HepG2 (cell line): ENCODE results near the gene GBP1. TPM values are rescaled to one million over a fixed set of nuclear protein-coding genes. Genes with fewer than 3 reads are reported as not detected.

ENCODE experiments used
- LCORL ChIP-seq, 2 experiments: fragments of 450-650 bp in 1 of 2; sonication (generic) in 1 of 2; formaldehyde crosslinking in 1 of 2; IDR thresholded peaks; 2 replicates each; pipeline versions ENCODE4 v1.5.0 to v1.6.1; 2017 to 2020; ENCODE audit warnings: antibody characterized with exemption in 1 of 2, missing genetic modification reagents in 1 of 2
- MYNN ChIP-seq: sonication (generic); formaldehyde crosslinking; IDR thresholded peaks from 2 replicates; pipeline ENCODE4 v1.4.0; 2020; ENCODE audit warnings: mild to moderate bottlenecking, low read depth, missing genetic modification reagents
- NCOA2 ChIP-seq: sonication (generic); formaldehyde crosslinking; IDR thresholded peaks from 2 replicates; pipeline ENCODE4 v1.8.0; 2022; ENCODE audit warnings: inconsistent platforms
- PAF1 ChIP-seq: IDR thresholded peaks from 2 replicates; pipeline ENCODE4 v1.6.1; 2016; ENCODE audit warnings: missing genetic modification reagents, missing compliant biosample characterization
- PCBP1 ChIP-seq: fragments of 200-400 bp; formaldehyde crosslinking; IDR thresholded peaks from 2 replicates; pipeline ENCODE4 v1.6.1; 2017; ENCODE audit warnings: mild to moderate bottlenecking, low read depth, low read length, borderline replicate concordance
- POLR2G ChIP-seq: fragments of 200-400 bp; formaldehyde crosslinking; IDR thresholded peaks from 2 replicates; pipeline ENCODE4 v1.6.1; 2018; ENCODE audit warnings: mild to moderate bottlenecking, low read depth, low read length, moderate library complexity
- SAP130 ChIP-seq: IDR thresholded peaks from 2 replicates; pipeline ENCODE4 v1.6.1; 2016; ENCODE audit warnings: low read depth
- ZEB1 ChIP-seq: IDR thresholded peaks from 2 replicates; pipeline ENCODE4 v1.6.1; 2012; ENCODE audit warnings: mild to moderate bottlenecking, low read depth, inconsistent platforms; ENCODE audit not compliant: insufficient replicate concordance
- ZKSCAN1 ChIP-seq: fragments of 150-350 bp; IDR thresholded peaks from 2 replicates; pipeline ENCODE4 v1.6.1; 2014; ENCODE audit warnings: low read length
- ZNF460 ChIP-seq: sonication (generic); formaldehyde crosslinking; IDR thresholded peaks from 2 replicates; pipeline ENCODE4 v1.5.1; 2020; ENCODE audit warnings: missing genetic modification reagents, mild to moderate bottlenecking, borderline replicate concordance
- ZNF572 ChIP-seq: sonication (generic); formaldehyde crosslinking; IDR thresholded peaks from 2 replicates; pipeline ENCODE4 v1.5.1; 2020; ENCODE audit warnings: mild to moderate bottlenecking, missing genetic modification reagents
- polyA plus RNA-seq, 8 experiments: library from polyadenylated mRNA; depleted of rRNA in 3 of 8; stranded (reverse) in 7 of 8; unstranded in 1 of 8; fragments of >200 nt; fragmentation: Illumina TruSeq in 4 of 8; extraction: Trizol in 4 of 8; gene quantifications; 2 replicates each; pipeline versions ENCODE4 v1.2.1 to v1.2.3, GENCODE V29; 2011 to 2016; ENCODE audit warnings: low read depth in 4 of 8, missing spikeins in 1 of 8, mixed read lengths in 1 of 8; ENCODE audit not compliant: insufficient read depth in 1 of 8
- total RNA-seq, 5 experiments: library from RNA; depleted of rRNA; stranded (reverse); fragments of >200 nt; fragmentation: Illumina TruSeq; extraction: Trizol; gene quantifications; 2 replicates each; pipeline ENCODE4 v1.2.3, GENCODE V29; 2016; ENCODE audit warnings: low read depth in 1 of 5
- TF ChIP-seq, protein P1 (sequence below), 2 experiments: fragments of 450-650 bp in 1 of 2; sonication (generic) in 1 of 2; formaldehyde crosslinking in 1 of 2; IDR thresholded peaks; 2 replicates each; pipeline versions ENCODE4 v1.6.1 to v1.8.0; 2016 to 2022; ENCODE audit warnings: antibody characterized with exemption in 1 of 2, mild to moderate bottlenecking in 1 of 2, missing genetic modification reagents in 1 of 2
- TF ChIP-seq, protein P2 (sequence below): sonication (generic); formaldehyde crosslinking; IDR thresholded peaks from 2 replicates; pipeline ENCODE4 v1.5.1; 2020; ENCODE audit warnings: missing genetic modification reagents, mild to moderate bottlenecking, borderline replicate concordance
- TF ChIP-seq, protein P3 (sequence below): sonication (generic); formaldehyde crosslinking; IDR thresholded peaks from 2 replicates; pipeline ENCODE4 v1.8.0; 2022; ENCODE audit warnings: low read depth, missing genetic modification reagents
- TF ChIP-seq, protein P4 (sequence below): sonication (generic); formaldehyde crosslinking; IDR thresholded peaks from 2 replicates; pipeline ENCODE4 v1.4.0; 2020; ENCODE audit warnings: missing genetic modification reagents

The GBP1 gene
- total and polyA plus RNA-seq, 2 of the 13 experiments (the other 11 are each of a cell fraction or from before 2014, with no cell fraction given): 0.62 to 2.3 TPM

DNA sequence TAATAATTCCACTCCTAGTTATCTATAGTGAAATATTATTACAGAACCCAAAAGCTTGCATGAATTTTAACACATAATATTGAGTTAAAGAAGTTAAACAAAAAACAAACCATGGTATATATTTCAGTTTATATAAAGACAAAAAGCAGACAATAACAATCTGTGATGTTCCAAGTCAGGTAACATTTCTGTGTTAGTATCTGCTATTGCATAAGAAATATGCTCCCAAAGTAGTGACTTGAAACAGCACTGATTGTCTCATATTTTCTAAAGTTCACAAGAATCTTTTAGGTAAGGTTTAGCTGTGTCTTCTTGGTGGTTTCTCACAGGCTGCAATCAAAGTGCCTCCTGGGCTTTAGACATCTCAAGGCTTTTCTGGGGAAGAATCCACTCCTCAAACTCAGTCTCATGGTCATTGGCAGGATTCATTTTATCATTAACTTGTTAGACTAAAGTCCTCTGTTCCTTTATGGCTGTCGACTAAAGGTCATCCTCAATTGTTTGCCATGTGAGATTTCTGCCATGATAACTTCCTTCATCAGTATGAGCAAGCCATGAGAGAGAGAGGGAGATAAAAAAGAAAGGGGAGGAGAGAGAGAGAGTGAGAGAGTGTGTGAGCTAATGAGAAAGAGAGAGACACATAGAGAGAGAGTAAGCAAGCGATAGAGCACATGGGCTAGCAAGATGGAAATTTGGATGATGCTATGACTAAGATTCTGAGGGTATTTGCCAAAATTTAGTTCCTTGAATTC is 19.9 kb downstream of the GBP1 start (continued):
- TF ChIP-seq MYNN (CRISPR knock-in tag) (no peak), POLR2G (no peak), PCBP1 (no peak), SAP130 (CRISPR knock-in tag) (peak; percentile 75), ZNF572 (no peak), LCORL (IDR thresholded peaks at IDR 0.05) (no peak), LCORL (CRISPR knock-in tag; IDR thresholded peaks at IDR 0.05) (no peak), ZKSCAN1 (no peak), ZNF460 (CRISPR knock-in tag) (no peak), NCOA2 (CRISPR knock-in tag) (peak; percentile 86), ZEB1 (no peak), PAF1 (CRISPR knock-in tag) (no peak)
- TF ChIP-seq, protein P1, sequence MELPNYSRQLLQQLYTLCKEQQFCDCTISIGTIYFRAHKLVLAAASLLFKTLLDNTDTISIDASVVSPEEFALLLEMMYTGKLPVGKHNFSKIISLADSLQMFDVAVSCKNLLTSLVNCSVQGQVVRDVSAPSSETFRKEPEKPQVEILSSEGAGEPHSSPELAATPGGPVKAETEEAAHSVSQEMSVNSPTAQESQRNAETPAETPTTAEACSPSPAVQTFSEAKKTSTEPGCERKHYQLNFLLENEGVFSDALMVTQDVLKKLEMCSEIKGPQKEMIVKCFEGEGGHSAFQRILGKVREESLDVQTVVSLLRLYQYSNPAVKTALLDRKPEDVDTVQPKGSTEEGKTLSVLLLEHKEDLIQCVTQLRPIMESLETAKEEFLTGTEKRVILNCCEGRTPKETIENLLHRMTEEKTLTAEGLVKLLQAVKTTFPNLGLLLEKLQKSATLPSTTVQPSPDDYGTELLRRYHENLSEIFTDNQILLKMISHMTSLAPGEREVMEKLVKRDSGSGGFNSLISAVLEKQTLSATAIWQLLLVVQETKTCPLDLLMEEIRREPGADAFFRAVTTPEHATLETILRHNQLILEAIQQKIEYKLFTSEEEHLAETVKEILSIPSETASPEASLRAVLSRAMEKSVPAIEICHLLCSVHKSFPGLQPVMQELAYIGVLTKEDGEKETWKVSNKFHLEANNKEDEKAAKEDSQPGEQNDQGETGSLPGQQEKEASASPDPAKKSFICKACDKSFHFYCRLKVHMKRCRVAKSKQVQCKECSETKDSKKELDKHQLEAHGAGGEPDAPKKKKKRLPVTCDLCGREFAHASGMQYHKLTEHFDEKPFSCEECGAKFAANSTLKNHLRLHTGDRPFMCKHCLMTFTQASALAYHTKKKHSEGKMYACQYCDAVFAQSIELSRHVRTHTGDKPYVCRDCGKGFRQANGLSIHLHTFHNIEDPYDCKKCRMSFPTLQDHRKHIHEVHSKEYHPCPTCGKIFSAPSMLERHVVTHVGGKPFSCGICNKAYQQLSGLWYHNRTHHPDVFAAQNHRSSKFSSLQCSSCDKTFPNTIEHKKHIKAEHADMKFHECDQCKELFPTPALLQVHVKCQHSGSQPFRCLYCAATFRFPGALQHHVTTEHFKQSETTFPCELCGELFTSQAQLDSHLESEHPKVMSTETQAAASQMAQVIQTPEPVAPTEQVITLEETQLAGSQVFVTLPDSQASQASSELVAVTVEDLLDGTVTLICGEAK (IDR thresholded peaks at IDR 0.05): no peak
- TF ChIP-seq, protein P1 (CRISPR knock-in tag; IDR thresholded peaks at IDR 0.05): no peak; the same call in 1 of the 2 replicates
- TF ChIP-seq, protein P2, sequence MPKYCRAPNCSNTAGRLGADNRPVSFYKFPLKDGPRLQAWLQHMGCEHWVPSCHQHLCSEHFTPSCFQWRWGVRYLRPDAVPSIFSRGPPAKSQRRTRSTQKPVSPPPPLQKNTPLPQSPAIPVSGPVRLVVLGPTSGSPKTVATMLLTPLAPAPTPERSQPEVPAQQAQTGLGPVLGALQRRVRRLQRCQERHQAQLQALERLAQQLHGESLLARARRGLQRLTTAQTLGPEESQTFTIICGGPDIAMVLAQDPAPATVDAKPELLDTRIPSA (CRISPR knock-in tag): no peak
- TF ChIP-seq, protein P3, sequence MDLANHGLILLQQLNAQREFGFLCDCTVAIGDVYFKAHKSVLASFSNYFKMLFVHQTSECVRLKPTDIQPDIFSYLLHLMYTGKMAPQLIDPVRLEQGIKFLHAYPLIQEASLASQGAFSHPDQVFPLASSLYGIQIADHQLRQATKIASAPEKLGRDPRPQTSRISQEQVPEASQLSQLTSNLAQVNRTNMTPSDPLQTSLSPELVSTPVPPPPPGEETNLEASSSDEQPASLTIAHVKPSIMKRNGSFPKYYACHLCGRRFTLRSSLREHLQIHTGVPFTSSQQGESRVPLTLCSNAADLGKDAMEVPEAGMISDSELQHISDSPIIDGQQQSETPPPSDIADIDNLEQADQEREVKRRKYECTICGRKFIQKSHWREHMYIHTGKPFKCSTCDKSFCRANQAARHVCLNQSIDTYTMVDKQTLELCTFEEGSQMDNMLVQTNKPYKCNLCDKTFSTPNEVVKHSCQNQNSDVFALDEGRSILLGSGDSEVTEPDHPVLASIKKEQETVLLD (CRISPR knock-in tag): no peak
- TF ChIP-seq, protein P4, sequence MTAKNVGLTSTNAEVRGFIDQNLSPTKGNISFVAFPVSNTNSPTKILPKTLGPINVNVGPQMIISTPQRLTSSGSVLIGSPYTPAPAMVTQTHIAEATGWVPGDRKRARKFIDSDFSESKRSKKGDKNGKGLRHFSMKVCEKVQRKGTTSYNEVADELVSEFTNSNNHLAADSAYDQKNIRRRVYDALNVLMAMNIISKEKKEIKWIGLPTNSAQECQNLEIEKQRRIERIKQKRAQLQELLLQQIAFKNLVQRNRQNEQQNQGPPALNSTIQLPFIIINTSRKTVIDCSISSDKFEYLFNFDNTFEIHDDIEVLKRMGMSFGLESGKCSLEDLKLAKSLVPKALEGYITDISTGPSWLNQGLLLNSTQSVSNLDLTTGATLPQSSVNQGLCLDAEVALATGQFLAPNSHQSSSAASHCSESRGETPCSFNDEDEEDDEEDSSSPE (CRISPR knock-in tag): 0 out of 2 replicates have a peak, but pooled peaks have one; percentile 13
